ENCODE results near the gene PCDHB1. TPM values are rescaled to one million over a fixed set of nuclear protein-coding genes. Genes with fewer than 3 reads are reported as not detected.

The PCDHB1 gene, protein sequence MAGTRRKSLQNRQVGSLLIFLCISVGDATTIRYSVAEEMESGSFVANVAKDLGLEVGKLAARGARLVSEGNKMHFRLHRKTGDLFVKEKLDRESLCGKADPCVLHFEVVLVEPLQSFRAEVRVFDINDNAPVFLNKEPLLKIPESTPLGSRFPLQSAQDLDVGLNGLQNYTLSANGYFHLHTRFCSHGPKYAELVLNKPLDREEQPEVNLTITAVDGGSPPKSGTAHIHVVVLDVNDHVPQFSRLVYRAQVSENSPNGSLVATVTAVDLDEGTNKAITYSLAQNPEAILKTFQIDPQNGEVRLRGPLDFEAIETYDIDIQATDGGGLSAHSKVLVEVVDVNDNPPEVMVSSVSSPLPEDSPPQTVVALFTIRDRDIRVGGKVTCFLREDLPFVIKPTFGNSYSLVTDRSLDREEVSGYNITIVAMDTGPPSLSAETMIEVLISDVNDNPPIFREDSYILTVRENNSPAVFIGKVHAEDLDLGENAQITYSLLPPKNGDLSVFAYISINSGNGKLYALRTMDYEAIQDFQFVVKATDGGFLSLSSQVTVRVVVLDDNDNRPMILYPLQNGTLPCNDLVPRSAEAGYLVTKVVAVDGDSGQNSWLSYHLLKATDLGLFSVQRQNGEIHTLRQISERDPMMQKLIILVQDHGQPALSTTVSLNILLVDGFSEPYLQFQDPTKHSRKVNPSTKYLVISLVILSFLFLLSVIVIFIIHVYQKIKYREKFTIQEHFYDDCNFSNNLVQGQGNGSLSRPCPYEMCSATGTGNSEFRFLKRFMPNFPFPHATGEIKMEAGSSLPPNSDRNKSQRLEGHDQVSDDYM
- not detected in 2 replicates for total RNA-seq

GRCh38 chr5:141050622-141051520 lies at the start of gene PCDHB1:
PCDHB1 (plus strand) TSS chr5:141051374; CDS start chr5:141051471, 97 bp downstream.

DNA sequence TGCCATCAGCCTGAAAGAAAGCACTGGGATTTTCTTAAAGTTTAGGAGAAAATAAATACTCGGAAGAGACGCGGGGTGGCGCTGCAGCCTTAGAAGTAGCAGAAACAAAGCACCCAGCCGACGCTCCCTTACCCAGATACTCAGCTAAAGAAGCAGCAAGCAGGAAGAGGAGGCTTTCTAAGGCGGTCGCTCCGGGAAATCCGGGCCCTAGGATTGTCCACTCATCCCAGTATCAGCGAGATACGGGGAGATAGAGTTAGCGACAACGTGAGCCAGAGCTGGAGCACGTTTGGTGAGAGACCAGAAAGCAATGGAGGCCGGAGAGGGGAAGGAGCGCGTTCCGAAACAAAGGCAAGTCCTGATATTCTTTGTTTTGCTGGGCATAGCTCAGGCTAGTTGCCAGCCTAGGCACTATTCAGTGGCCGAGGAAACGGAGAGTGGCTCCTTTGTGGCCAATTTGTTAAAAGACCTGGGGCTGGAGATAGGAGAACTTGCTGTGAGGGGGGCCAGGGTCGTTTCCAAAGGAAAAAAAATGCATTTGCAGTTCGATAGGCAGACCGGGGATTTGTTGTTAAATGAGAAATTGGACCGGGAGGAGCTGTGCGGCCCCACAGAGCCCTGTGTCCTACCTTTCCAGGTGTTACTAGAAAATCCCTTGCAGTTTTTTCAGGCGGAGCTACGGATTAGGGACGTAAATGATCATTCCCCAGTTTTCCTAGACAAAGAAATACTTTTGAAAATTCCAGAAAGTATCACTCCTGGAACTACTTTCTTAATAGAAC lies 43.5 kb downstream of the PCDHB1 start, which contains the start of gene PCDHB2:
Gene PCDHB2 (plus strand): TSS at position 135 of the 782 bp plus-strand sequence. CDS start 176 bp downstream, at position 311.

GRCh38 chr5:141100243-141100805 lies 49.1 kb downstream of the PCDHB1 start, which contains the start of gene PCDHB3:
PCDHB3 (plus strand) TSS chr5:141100473; CDS start chr5:141100650, 177 bp downstream.

Other genes starting within 250 kb of the PCDHB1 start
- 0.29 and 0.33 TPM in 2 replicates for gene PCDHA4, start 244.3 kb upstream of the PCDHB1 start, total RNA-seq
- under 0.01 TPM in 1 of 2 replicates, not detected in the other for gene PCDHA5, start 229.8 kb upstream of the PCDHB1 start, total RNA-seq
- 0.44 and 0.50 TPM in 2 replicates for gene PCDHA6, start 223.4 kb upstream of the PCDHB1 start, total RNA-seq
- 0.29 and 0.66 TPM in 2 replicates for gene PCDHA7, start 217.1 kb upstream of the PCDHB1 start, total RNA-seq
- under 0.01 and 0.15 TPM in 2 replicates for gene PCDHA8, start 210.2 kb upstream of the PCDHB1 start, total RNA-seq
- under 0.01 TPM in 2 replicates for gene PCDHA9, start 203.0 kb upstream of the PCDHB1 start, total RNA-seq
- gene PCDHA10, start 195.5 kb upstream of the PCDHB1 start, total RNA-seq, result under 0.01 and 0.17 TPM in 2 replicates
- gene PCDHA11, start 182.4 kb upstream of the PCDHB1 start, total RNA-seq, result 0.29 and 0.50 TPM in 2 replicates
- under 0.01 TPM in 1 of 2 replicates, not detected in the other for gene PCDHA12, start 176.1 kb upstream of the PCDHB1 start, total RNA-seq
- gene PCDHA13, start 169.2 kb upstream of the PCDHB1 start, total RNA-seq, result under 0.01 TPM in 2 replicates
- under 0.01 TPM in 2 replicates for gene PCDHAC1, start 125.1 kb upstream of the PCDHB1 start, total RNA-seq
- under 0.01 TPM in 1 of 2 replicates, not detected in the other for gene PCDHAC2, start 84.9 kb upstream of the PCDHB1 start, total RNA-seq
- 0.58 and 3.0 TPM in 2 replicates for gene PCDHB2, start 43.2 kb downstream of the PCDHB1 start, total RNA-seq
- 0.29 and 0.50 TPM in 2 replicates for gene PCDHB3, start 49.1 kb downstream of the PCDHB1 start, total RNA-seq
- 0.15 and 0.17 TPM in 2 replicates for gene PCDHB4, start 70.4 kb downstream of the PCDHB1 start, total RNA-seq
- 0.29 and 1.3 TPM in 2 replicates for gene PCDHB5, start 83.8 kb downstream of the PCDHB1 start, total RNA-seq
- 0.33 TPM in 1 of 2 replicates, not detected in the other for gene PCDHB6, start 98.7 kb downstream of the PCDHB1 start, total RNA-seq
- gene PCDHB7, start 121.3 kb downstream of the PCDHB1 start, total RNA-seq, result under 0.01 and 0.66 TPM in 2 replicates
- 0.50 TPM in 1 of 2 replicates, not detected in the other for gene PCDHB8, start 126.4 kb downstream of the PCDHB1 start, total RNA-seq
- gene PCDHB16, start 131.0 kb downstream of the PCDHB1 start, total RNA-seq, result 0.15 and 0.50 TPM in 2 replicates
- under 0.01 and 0.17 TPM in 2 replicates for gene PCDHB9, start 135.8 kb downstream of the PCDHB1 start, total RNA-seq
- gene PCDHB10, start 141.0 kb downstream of the PCDHB1 start, total RNA-seq, result 0.15 and 0.66 TPM in 2 replicates
- 0.50 TPM in 1 of 2 replicates, not detected in the other for gene PCDHB11, start 148.3 kb downstream of the PCDHB1 start, total RNA-seq
- 0.15 and 0.33 TPM in 2 replicates for gene PCDHB12, start 157.3 kb downstream of the PCDHB1 start, total RNA-seq
- gene PCDHB13, start 162.5 kb downstream of the PCDHB1 start, total RNA-seq, result under 0.01 and 1.3 TPM in 2 replicates
- gene PCDHB14, start 172.0 kb downstream of the PCDHB1 start, total RNA-seq, result 0.15 and 1.2 TPM in 2 replicates
- gene PCDHB15, start 194.0 kb downstream of the PCDHB1 start, total RNA-seq, result under 0.01 and 0.66 TPM in 2 replicates